ENCODE results near the gene HPCAL1.

HPCAL1 gene

DNA sequence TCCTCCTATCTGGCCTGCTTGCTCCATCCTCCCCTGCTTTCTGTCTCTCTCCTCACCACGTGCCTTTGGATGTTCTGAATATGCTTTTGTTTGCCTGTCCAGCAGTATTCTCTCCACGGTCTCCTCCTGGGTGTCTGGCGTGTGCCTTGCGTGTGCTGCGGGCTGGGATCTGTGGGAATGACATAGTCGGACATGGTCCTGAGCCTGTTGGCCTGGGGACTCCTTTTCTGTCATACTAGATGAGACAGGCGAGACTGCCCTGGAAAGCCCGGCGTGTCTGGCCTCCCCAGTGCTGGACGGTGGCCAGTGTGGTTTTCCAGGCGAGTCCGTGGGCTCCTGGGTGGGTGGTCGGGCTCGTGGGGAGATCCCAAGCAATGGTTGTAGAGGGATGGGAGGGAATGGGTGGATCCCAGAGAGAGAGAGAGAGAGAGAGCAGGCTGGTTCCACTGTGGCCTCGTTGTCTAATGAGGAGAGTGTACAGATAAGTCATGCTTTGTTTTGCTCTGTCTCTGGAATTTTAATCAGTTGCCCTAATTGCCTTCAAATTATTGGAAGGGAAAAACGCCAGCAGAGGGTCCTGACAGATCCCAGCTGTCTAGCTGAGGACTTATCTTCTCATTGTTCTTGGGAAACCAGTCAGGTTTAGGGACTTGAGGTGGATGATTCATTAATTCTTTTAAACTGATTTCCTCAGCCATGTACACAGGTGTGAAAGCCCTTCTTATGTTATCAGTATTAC lies 58.3 kb downstream of the HPCAL1 start:
- no peaks in the 10 kb centered on the region for H3K9me3 ChIP-seq (ENCODE audit: control extremely low read depth in 1 of 5, control insufficient read depth in 4 of 5, insufficient read depth in 2 of 5, low read depth in 1 of 5, low read length in 4 of 5)
- POLR2A ChIA-PET, result no interaction called here
- H3K4me3 ChIP-seq (ENCODE audit: control insufficient read depth in 1 of 7, extremely low read depth in 1 of 7, insufficient read depth in 4 of 7, low read depth in 2 of 7, low read length in 6 of 7), result no peak overlapping the region
- H3K4me1 ChIP-seq (ENCODE audit: control extremely low read depth in 1 of 4, control insufficient read depth in 4 of 4, insufficient read depth in 4 of 4, low read length in 3 of 4), result peaks cover 0 to 3% (median 1%) of the 10 kb centered on the region in 4 experiments
- CTCF ChIA-PET, result interaction anchor here (1.0 to 1.3 kb wide), 3 partner anchors 33 to 91 kb away, joined by 3 to 7 read pairs (median 3); no protein-coding TSS in a partner anchor
- peaks cover 0 to 9% (median 6%) of the 10 kb centered on the region in 4 experiments for H3K36me3 ChIP-seq (ENCODE audit: control insufficient read depth in 4 of 4, insufficient read depth in 4 of 4, low read length in 3 of 4)
- 96% methylated on average over 15 of the region's 16 CpGs for whole genome bisulfite sequencing (ENCODE audit: insufficient coverage)
- no peak overlapping the region for H3K27ac ChIP-seq (ENCODE audit: insufficient read depth in 1 of 2, low read depth in 1 of 2, low read length in 2 of 2, poor library complexity in 1 of 2, severe bottlenecking in 2 of 2)
- H3K27me3 ChIP-seq (replicated peaks in 2 of 5; ENCODE audit: control insufficient read depth in 4 of 5, insufficient read depth in 5 of 5, low read length in 4 of 5), result no peaks in the 10 kb centered on the region
- DNase-seq, result no peak

DNA sequence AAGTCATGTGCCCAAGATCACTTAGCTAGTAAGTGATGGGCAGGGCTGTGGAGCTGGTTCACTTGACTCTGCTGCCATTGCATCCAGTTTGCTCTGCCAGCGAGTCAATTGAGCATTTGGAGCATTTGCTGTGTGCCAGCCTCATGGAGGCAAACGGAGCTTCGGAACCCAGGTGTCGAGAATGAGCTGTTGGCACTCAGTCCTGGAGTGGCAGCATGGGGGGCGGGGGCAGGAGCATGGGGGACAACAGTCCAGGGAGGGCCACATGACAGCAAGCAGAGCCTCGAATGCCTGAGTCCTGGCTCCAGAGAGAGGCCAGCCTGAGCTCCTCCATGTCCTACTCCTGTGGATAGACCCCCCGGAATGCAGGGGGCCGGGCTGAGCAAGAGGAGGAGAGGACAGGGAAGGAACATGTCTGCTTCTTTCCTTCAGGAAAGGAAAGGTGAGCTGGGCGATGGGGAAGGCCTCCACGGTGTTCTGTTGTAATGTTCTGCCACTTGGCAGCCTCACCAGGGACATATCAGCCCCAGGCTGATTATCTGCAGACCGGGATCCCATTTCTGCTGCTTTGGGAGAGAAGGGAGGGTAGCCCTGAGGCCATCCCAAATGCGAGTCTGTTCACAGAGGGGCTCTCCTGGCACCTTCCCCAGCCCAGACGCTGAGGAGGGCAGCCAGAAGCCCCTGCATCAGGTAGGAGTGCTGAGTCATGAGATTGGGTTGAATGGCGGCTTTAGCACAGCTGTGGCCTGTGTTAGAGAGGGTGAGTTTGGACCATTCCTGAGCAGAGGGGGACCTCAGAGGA lies 59.6 kb downstream of the HPCAL1 start:
- Histone ChIP-seq H3K27ac (ENCODE audit: insufficient read depth in 1 of 2, low read depth in 1 of 2, low read length in 2 of 2, poor library complexity in 1 of 2, severe bottlenecking in 2 of 2) (no peak overlapping the region), H3K36me3 (ENCODE audit: control insufficient read depth in 4 of 4, insufficient read depth in 4 of 4, low read length in 3 of 4) (peaks cover 0 to 9% (median 6%) of the 10 kb centered on the region in 4 experiments), H3K4me3 (ENCODE audit: control insufficient read depth in 1 of 7, extremely low read depth in 1 of 7, insufficient read depth in 4 of 7, low read depth in 2 of 7, low read length in 6 of 7) (no peak overlapping the region), H3K27me3 (replicated peaks in 2 of 5; ENCODE audit: control insufficient read depth in 4 of 5, insufficient read depth in 5 of 5, low read length in 4 of 5) (no peaks in the 10 kb centered on the region), H3K4me1 (ENCODE audit: control extremely low read depth in 1 of 4, control insufficient read depth in 4 of 4, insufficient read depth in 4 of 4, low read length in 3 of 4) (peaks cover 0 to 3% (median 0%) of the 10 kb centered on the region in 4 experiments), H3K9me3 (ENCODE audit: control extremely low read depth in 1 of 5, control insufficient read depth in 4 of 5, insufficient read depth in 2 of 5, low read depth in 1 of 5, low read length in 4 of 5) (no peaks in the 10 kb centered on the region)
- no peak for DNase-seq
- CTCF ChIA-PET, result interaction anchor here (0.6 to 1.3 kb wide), 6 partner anchors 16 to 92 kb away, joined by 3 to 7 read pairs (median 3); no protein-coding TSS in a partner anchor
- POLR2A ChIA-PET, result no interaction called here
- WGBS (ENCODE audit: insufficient coverage), result 89% methylated on average over 12 of the region's 14 CpGs

DNA sequence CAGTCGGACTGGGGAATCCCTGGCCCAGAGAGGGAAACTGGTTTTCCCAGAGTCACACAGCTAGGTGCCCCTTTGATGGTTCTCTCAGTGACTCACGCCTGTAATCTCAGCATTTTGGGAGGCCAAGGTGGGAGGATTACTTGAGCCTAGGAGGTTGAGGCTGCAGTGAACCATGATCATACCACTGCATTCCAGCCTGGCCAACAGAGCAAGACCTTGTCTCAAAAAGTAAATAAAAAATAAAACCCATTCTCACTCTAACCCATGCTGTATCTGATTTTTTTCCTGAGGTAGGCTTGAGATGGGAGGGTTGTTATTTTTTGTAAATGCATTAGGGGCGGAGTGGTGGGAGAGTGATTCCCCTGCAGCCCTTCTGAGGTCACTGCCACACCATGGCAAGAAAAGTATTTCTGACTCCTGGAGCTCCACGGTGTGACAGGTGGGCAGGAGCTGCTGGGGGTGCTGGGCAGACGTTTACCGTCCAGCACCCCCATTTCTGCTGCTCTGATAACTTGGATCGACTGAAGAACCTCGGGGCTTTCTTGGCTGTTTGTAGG lies 60.3 kb downstream of the HPCAL1 start:
- no peaks in the 10 kb centered on the region for H3K27me3 ChIP-seq (replicated peaks in 2 of 5; ENCODE audit: control insufficient read depth in 4 of 5, insufficient read depth in 5 of 5, low read length in 4 of 5)
- CTCF ChIA-PET, result interaction anchor here (0.6 to 2.2 kb wide), 3 partner anchors 11 to 35 kb away, joined by 3 to 12 read pairs (median 4); no protein-coding TSS in a partner anchor
- peaks cover 0 to 9% (median 5%) of the 10 kb centered on the region in 4 experiments for H3K36me3 ChIP-seq (ENCODE audit: control insufficient read depth in 4 of 4, insufficient read depth in 4 of 4, low read length in 3 of 4)
- H3K4me3 ChIP-seq (ENCODE audit: control insufficient read depth in 1 of 7, extremely low read depth in 1 of 7, insufficient read depth in 4 of 7, low read depth in 2 of 7, low read length in 6 of 7), result no peak overlapping the region
- POLR2A ChIA-PET, result no interaction called here
- H3K27ac ChIP-seq (ENCODE audit: insufficient read depth in 1 of 2, low read depth in 1 of 2, low read length in 2 of 2, poor library complexity in 1 of 2, severe bottlenecking in 2 of 2), result no peak overlapping the region
- peaks cover 0 to 3% (median 0%) of the 10 kb centered on the region in 4 experiments for H3K4me1 ChIP-seq (ENCODE audit: control extremely low read depth in 1 of 4, control insufficient read depth in 4 of 4, insufficient read depth in 4 of 4, low read length in 3 of 4)
- H3K9me3 ChIP-seq (ENCODE audit: control extremely low read depth in 1 of 5, control insufficient read depth in 4 of 5, insufficient read depth in 2 of 5, low read depth in 1 of 5, low read length in 4 of 5), result no peaks in the 10 kb centered on the region
- no peak for DNase-seq
- WGBS (ENCODE audit: insufficient coverage), result 98% methylated on average over 8 of the region's 8 CpGs

DNA sequence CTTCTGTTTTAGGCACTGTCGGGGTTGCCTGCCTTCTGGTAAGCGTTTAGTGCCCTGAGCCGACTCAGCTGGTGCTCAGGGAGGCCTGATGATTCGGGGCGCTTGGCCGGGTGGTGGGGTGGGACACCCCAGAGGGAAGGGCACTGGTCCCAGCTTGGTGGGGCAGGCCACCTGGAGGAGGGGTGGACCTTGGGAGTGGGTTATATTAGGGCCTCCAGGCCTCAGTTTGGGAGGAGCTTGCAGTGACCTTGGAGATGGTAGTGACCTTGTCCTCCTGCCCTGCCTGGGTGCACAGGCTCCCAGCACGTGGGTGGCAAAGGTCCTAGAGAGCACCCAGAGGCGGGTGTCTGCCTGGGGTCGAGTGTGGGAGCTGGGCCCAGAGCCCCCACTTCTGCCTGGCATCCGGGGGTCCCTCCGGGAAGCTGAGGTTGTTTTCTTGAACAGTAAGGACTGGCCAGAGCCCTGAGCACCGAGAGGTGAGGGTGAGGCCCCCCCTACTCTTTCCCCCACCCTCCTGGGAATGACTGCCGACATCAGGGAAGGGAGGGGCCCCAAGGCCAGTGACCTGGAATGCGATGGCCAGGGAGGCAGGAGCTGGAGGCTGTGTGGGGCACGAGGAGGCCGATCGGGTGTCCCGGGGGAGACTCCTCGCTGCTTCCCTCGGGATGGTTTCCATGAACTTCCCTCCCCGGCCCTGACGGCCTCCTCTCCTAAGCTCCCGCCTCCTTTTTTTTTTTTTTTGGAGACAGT lies 61.3 kb downstream of the HPCAL1 start:
- Histone ChIP-seq H3K27me3 (replicated peaks in 2 of 5; ENCODE audit: control insufficient read depth in 4 of 5, insufficient read depth in 5 of 5, low read length in 4 of 5) (no peaks in the 10 kb centered on the region), H3K27ac (ENCODE audit: insufficient read depth in 1 of 2, low read depth in 1 of 2, low read length in 2 of 2, poor library complexity in 1 of 2, severe bottlenecking in 2 of 2) (no peak overlapping the region), H3K36me3 (ENCODE audit: control insufficient read depth in 4 of 4, insufficient read depth in 4 of 4, low read length in 3 of 4) (peaks cover 0 to 4% (median 1%) of the 10 kb centered on the region in 4 experiments), H3K9me3 (ENCODE audit: control extremely low read depth in 1 of 5, control insufficient read depth in 4 of 5, insufficient read depth in 2 of 5, low read depth in 1 of 5, low read length in 4 of 5) (no peaks in the 10 kb centered on the region), H3K4me1 (ENCODE audit: control extremely low read depth in 1 of 4, control insufficient read depth in 4 of 4, insufficient read depth in 4 of 4, low read length in 3 of 4) (peaks cover 0 to 3% (median 0%) of the 10 kb centered on the region in 4 experiments), H3K4me3 (ENCODE audit: control insufficient read depth in 1 of 7, extremely low read depth in 1 of 7, insufficient read depth in 4 of 7, low read depth in 2 of 7, low read length in 6 of 7) (no peak overlapping the region)
- 99% methylated on average over 14 of the region's 23 CpGs for WGBS (ENCODE audit: insufficient coverage)
- DNase-seq, result no peak
- ChIA-PET POLR2A (no interaction called here), CTCF (interaction anchor here (0.8 to 2.2 kb wide), 4 partner anchors 12 to 44 kb away, joined by 3 to 12 read pairs (median 4); no protein-coding TSS in a partner anchor)

DNA sequence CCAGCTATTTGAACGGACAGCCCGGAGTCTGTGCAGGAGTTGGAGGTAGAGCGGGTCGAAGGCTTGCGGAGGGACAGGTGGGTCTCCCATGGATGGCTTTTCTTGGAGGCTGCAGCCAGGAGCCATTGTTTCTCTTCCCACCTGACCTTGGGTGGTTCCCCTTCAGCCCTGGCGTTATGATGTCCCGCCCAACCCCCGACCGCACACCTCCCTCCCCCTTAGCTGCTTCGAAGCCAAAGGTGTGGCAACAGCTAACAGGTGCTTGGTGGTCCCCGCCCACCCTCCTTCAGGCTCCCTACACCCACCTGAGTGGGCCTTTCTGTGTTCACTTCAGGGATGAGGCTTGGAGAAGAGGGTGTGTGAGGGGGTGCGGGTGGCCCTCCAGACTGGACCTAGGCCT lies 62.7 kb downstream of the HPCAL1 start:
- no peaks in the 10 kb centered on the region for H3K27me3 ChIP-seq (replicated peaks in 2 of 5; ENCODE audit: control insufficient read depth in 4 of 5, insufficient read depth in 5 of 5, low read length in 4 of 5)
- no peak overlapping the region for H3K4me3 ChIP-seq (ENCODE audit: control insufficient read depth in 1 of 7, extremely low read depth in 1 of 7, insufficient read depth in 4 of 7, low read depth in 2 of 7, low read length in 6 of 7)
- WGBS (ENCODE audit: insufficient coverage), result 98% methylated on average over 8 of the region's 12 CpGs
- ChIA-PET POLR2A (no interaction called here), CTCF (interaction anchor here (1.0 to 3.8 kb wide), 3 partner anchors 10 to 70 kb away, joined by 3 to 14 read pairs (median 3); no protein-coding TSS in a partner anchor)
- H3K9me3 ChIP-seq (ENCODE audit: control extremely low read depth in 1 of 5, control insufficient read depth in 4 of 5, insufficient read depth in 2 of 5, low read depth in 1 of 5, low read length in 4 of 5), result no peaks in the 10 kb centered on the region
- DNase-seq, result no peak
- peaks cover 0 to 2% (median 0%) of the 10 kb centered on the region in 4 experiments for H3K36me3 ChIP-seq (ENCODE audit: control insufficient read depth in 4 of 4, insufficient read depth in 4 of 4, low read length in 3 of 4)
- peaks cover 0 to 6% (median 4%) of the 10 kb centered on the region in 4 experiments for H3K4me1 ChIP-seq (ENCODE audit: control extremely low read depth in 1 of 4, control insufficient read depth in 4 of 4, insufficient read depth in 4 of 4, low read length in 3 of 4)
- no peak overlapping the region for H3K27ac ChIP-seq (ENCODE audit: insufficient read depth in 1 of 2, low read depth in 1 of 2, low read length in 2 of 2, poor library complexity in 1 of 2, severe bottlenecking in 2 of 2)

DNA sequence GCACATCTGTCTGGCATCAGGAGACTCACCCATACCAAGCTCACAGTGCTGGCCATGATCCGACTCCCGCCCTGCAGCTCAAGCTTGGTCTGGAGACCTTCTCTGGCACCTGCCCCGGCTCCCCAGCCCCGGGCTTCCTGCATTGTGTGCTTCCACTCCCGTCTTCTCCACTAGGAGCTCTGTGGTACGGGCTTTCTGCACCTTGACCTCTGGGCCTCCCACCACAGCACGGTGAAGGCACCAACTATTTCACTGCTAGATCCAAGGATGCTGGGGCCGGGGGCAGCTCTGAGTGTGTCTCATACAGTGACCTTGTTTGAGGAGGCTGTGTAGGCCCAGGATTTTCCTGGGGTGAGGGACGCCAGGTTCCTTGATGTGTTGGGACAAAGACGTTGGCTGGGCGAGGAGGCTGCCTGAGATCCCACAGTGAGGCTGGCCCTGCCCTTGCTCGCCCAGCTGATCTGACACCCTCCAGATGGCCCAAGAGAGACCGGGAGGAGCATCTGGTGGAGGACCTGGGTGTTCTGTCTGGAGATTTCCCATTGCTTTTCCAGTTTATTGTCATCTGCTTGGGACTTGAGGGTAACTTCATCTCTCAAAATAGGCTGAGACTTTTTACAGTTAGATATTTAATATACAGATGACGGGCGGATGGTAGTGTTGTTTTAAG lies 64.0 kb downstream of the HPCAL1 start:
- DNase-seq, result no peak
- ChIA-PET CTCF (interaction anchor here (1.1 to 3.8 kb wide), 6 partner anchors 8 to 42 kb away, joined by 3 to 14 read pairs (median 4); no protein-coding TSS in a partner anchor), POLR2A (no interaction called here)
- Histone ChIP-seq H3K36me3 (ENCODE audit: control insufficient read depth in 4 of 4, insufficient read depth in 4 of 4, low read length in 3 of 4) (peaks cover 0 to 2% (median 0%) of the 10 kb centered on the region in 4 experiments), H3K4me3 (ENCODE audit: control insufficient read depth in 1 of 7, extremely low read depth in 1 of 7, insufficient read depth in 4 of 7, low read depth in 2 of 7, low read length in 6 of 7) (no peak overlapping the region), H3K9me3 (ENCODE audit: control extremely low read depth in 1 of 5, control insufficient read depth in 4 of 5, insufficient read depth in 2 of 5, low read depth in 1 of 5, low read length in 4 of 5) (no peaks in the 10 kb centered on the region), H3K27me3 (replicated peaks in 2 of 5; ENCODE audit: control insufficient read depth in 4 of 5, insufficient read depth in 5 of 5, low read length in 4 of 5) (no peaks in the 10 kb centered on the region), H3K27ac (ENCODE audit: insufficient read depth in 1 of 2, low read depth in 1 of 2, low read length in 2 of 2, poor library complexity in 1 of 2, severe bottlenecking in 2 of 2) (no peak overlapping the region), H3K4me1 (ENCODE audit: control extremely low read depth in 1 of 4, control insufficient read depth in 4 of 4, insufficient read depth in 4 of 4, low read length in 3 of 4) (peaks cover 0 to 6% (median 4%) of the 10 kb centered on the region in 4 experiments)
- WGBS (ENCODE audit: insufficient coverage), result 97% methylated on average over 11 of the region's 15 CpGs
